Smooth muscle cell (in vitro differentiated cells): Measurements from ENCODE around the gene IGF1R. TPM values are rescaled to one million over a fixed set of nuclear protein-coding genes. Genes with fewer than 3 reads are reported as not detected.

ENCODE experiments used
- DNase-seq: peaks from one replicate; lab custom pipeline; 2025; ENCODE audit not compliant: unreplicated experiment; lab: John Stamatoyannopoulos, UW
- H2AFZ ChIP-seq: fragments of 200-600 bp; sonication (generic); 2 replicates; pipeline ENCODE4 v1.6.0; 2016; ENCODE audit warnings: antibody characterized with exemption, low read depth, mild to moderate bottlenecking
- H3F3A ChIP-seq: fragments of 200-600 bp; sonication (generic); 2 replicates; pipeline ENCODE4 v1.6.0; 2017; ENCODE audit warnings: antibody characterized with exemption, low read depth
- H3K27ac ChIP-seq: fragments of 200-600 bp; sonication (generic); 2 replicates; pipeline ENCODE4 v1.5.1; 2016; ENCODE audit warnings: low read depth, mild to moderate bottlenecking
- H3K27me3 ChIP-seq: fragments of 200-600 bp; sonication (generic); 2 replicates; pipeline ENCODE4 v1.6.1; 2016; ENCODE audit warnings: low read depth, mild to moderate bottlenecking
- H3K36me3 ChIP-seq: fragments of 200-600 bp; sonication (generic); 2 replicates; pipeline ENCODE4 v1.5.1; 2016; ENCODE audit warnings: low read depth
- H3K4me1 ChIP-seq: fragments of 200-600 bp; sonication (generic); 2 replicates; pipeline ENCODE4 v1.5.1; 2016; ENCODE audit warnings: low read depth
- H3K4me2 ChIP-seq: fragments of 200-600 bp; sonication (generic); 2 replicates; pipeline ENCODE4 v1.6.0; 2016; ENCODE audit warnings: mild to moderate bottlenecking
- H3K4me3 ChIP-seq: fragments of 200-600 bp; sonication (generic); 2 replicates; pipeline ENCODE4 v1.5.1; 2016; ENCODE audit warnings: mild to moderate bottlenecking
- H3K79me2 ChIP-seq: fragments of 200-600 bp; sonication (generic); 2 replicates; pipeline ENCODE4 v1.6.0; 2016; ENCODE audit warnings: low read depth, mild to moderate bottlenecking
- H3K9ac ChIP-seq: fragments of 200-600 bp; sonication (generic); 2 replicates; pipeline ENCODE4 v1.6.0; 2016; ENCODE audit warnings: low read depth
- H3K9me3 ChIP-seq: fragments of 200-600 bp; sonication (generic); replicated peaks from 2 replicates; pipeline ENCODE4 v1.5.1; 2016; ENCODE audit warnings: low read depth
- H4K20me1 ChIP-seq: fragments of 200-600 bp; sonication (generic); 2 replicates; pipeline ENCODE4 v1.6.0; 2016; ENCODE audit warnings: low read depth
- CTCF ChIP-seq: fragments of 200-600 bp; sonication (generic); IDR thresholded peaks from 2 replicates; pipeline ENCODE4 v1.5.1; 2017; ENCODE audit warnings: borderline replicate concordance, mild to moderate bottlenecking, antibody characterized with exemption; ENCODE audit not compliant: insufficient read depth, poor library complexity, severe bottlenecking
- WGBS: methylation state at CpG from one replicate; pipeline ENCODE4 v1.1.7; 2016; ENCODE audit warnings: low lambda C conversion rate; 5-methylcytosine and 5-hydroxymethylcytosine counted together
- polyA plus RNA-seq: library from polyadenylated mRNA; unstranded; fragments of >200 nt; fragmentation: Nextera tagmentation; extraction: Ambion mirVana; gene quantifications from 2 replicates; pipeline ENCODE4 v1.2.1, GENCODE V29; 2016
- total RNA-seq: library from RNA; depleted of rRNA; stranded (reverse); fragments of >200 nt; gene quantifications from 2 replicates; pipeline ENCODE4 v1.2.3, GENCODE V29; 2014

The IGF1R gene
- total and polyA plus RNA-seq, 2 experiments from 2014 or later, result 14.0 to 70.2 TPM

- peaks cover 100% of the 10 kb centered on the region for H3K79me2 ChIP-seq
- H3K27ac ChIP-seq, result no peak overlapping the region
- no peak for TF ChIP-seq CTCF
- no peaks in the 10 kb centered on the region for H3K27me3 ChIP-seq
- no peak overlapping the region for H3K4me3 ChIP-seq
- peaks cover 99% of the 10 kb centered on the region for H4K20me1 ChIP-seq
- DNase-seq, result no peak
- peaks cover 26% of the 10 kb centered on the region for H3K4me1 ChIP-seq
- 47% methylated on average over 7 of the region's 7 CpGs for WGBS
- H3K36me3 ChIP-seq, result no peaks in the 10 kb centered on the region
- H3F3A ChIP-seq, result no peaks in the 10 kb centered on the region
- no peak overlapping the region for H3K9ac ChIP-seq
- peak overlapping the region; percentile 14 for H3K4me2 ChIP-seq
- no peaks in the 10 kb centered on the region for H3K9me3 ChIP-seq
- no peak overlapping the region for H2AFZ ChIP-seq
These were observed 106.8 kb downstream of the IGF1R start for GRCh38 chr15:98755138-98755537.

GRCh38 chr15:98755781-98756180 is 107.4 kb downstream of the IGF1R start:
- no peak for TF ChIP-seq CTCF
- H3K4me1 ChIP-seq, result peaks cover 26% of the 10 kb centered on the region
- H3K9ac ChIP-seq, result no peak overlapping the region
- H3K36me3 ChIP-seq, result no peaks in the 10 kb centered on the region
- no peak overlapping the region for H3K4me2 ChIP-seq
- DNase-seq, result no peak
- peaks cover 100% of the 10 kb centered on the region for H3K79me2 ChIP-seq
- 98% methylated on average over 2 of the region's 2 CpGs for WGBS
- no peaks in the 10 kb centered on the region for H3K9me3 ChIP-seq
- H3F3A ChIP-seq, result no peaks in the 10 kb centered on the region
- peaks cover 99% of the 10 kb centered on the region for H4K20me1 ChIP-seq
- no peak overlapping the region for H3K4me3 ChIP-seq
- H3K27me3 ChIP-seq, result no peaks in the 10 kb centered on the region
- H2AFZ ChIP-seq, result no peak overlapping the region
- H3K27ac ChIP-seq, result no peak overlapping the region

- Histone ChIP-seq H3F3A (no peaks in the 10 kb centered on the region), H3K4me3 (no peak overlapping the region), H3K4me2 (no peak overlapping the region), H4K20me1 (peaks cover 98% of the 10 kb centered on the region), H3K79me2 (peaks cover 99% of the 10 kb centered on the region), H2AFZ (no peak overlapping the region), H3K36me3 (no peaks in the 10 kb centered on the region), H3K27ac (no peak overlapping the region), H3K4me1 (peaks cover 22% of the 10 kb centered on the region), H3K27me3 (no peaks in the 10 kb centered on the region), H3K9me3 (no peaks in the 10 kb centered on the region), H3K9ac (no peak overlapping the region)
- TF ChIP-seq CTCF, result no peak
- no peak for DNase-seq
- WGBS, result 70% methylated on average over 8 of the region's 8 CpGs
These were observed 109.9 kb downstream of the IGF1R start for GRCh38 chr15:98758224-98758623.

GRCh38 chr15:98759277-98759676 is 110.9 kb downstream of the IGF1R start:
- peaks cover 11% of the 10 kb centered on the region for H3K4me1 ChIP-seq
- DNase-seq, result no peak

More at GRCh38 chr15:98759277-98759676, 110.9 kb downstream of the IGF1R start:
- no peak for TF ChIP-seq CTCF
- Histone ChIP-seq H3K9me3 (no peaks in the 10 kb centered on the region), H3K27me3 (no peaks in the 10 kb centered on the region), H3K27ac (no peak overlapping the region), H4K20me1 (peaks cover 98% of the 10 kb centered on the region), H3K4me3 (no peak overlapping the region), H3K36me3 (no peaks in the 10 kb centered on the region), H3F3A (no peaks in the 10 kb centered on the region), H3K79me2 (peaks cover 99% of the 10 kb centered on the region), H2AFZ (no peak overlapping the region), H3K9ac (no peak overlapping the region), H3K4me2 (no peak overlapping the region)
- 96% methylated on average over 3 of the region's 3 CpGs for WGBS
